ENCODE results near the gene PVALEF.

The PVALEF gene

DNA sequence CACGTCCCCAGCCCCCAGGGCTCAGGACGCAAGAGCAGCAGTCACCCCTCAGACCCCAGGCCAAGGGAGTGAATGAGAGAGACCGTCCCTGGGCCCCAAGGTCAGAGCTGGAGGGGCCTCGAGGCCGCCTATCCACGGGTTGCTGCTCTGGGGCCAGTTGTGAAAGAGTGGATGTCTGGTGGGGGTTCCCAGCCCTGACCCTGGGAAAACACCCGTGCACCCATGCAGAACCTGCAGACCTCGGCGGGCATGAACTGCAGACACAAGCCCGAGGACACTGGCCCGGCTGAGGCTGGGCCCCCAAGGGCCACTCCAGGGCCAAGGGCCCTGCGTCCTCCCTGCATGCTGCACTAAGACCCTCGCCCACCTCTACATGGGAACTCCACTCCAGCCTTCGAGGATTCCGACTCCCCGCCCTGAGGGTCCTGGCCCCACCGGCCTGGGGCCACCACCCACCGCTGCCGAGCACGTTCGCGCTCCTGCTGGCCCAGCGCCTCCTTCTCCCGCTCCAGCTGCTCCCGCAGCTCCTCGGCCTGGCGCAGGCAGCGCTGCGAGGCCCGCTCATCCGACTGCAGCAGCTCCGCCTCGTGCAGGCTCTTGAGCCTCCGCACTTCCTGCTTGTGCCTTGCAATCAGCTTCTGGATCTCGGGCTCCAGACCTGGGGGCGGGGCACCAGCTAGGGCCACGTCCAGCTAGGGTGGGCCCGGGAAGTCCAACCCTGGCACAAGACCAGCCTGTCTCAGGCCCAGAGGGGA, 28.3 kb downstream of the PVALEF start:
- no peak for TF ChIP-seq ARNT (IDR thresholded peaks at IDR 0.05)
- no peak for TF ChIP-seq FOXM1 (IDR thresholded peaks at IDR 0.05; ENCODE audit: borderline replicate concordance)
- no peak for TF ChIP-seq TARDBP (IDR thresholded peaks at IDR 0.05)
- TF ChIP-seq ELF4 (IDR thresholded peaks at IDR 0.05): no peak
- TF ChIP-seq FOXA1 (IDR thresholded peaks at IDR 0.05): no peak
- TF ChIP-seq FOXK2 (IDR thresholded peaks at IDR 0.05): no peak
- TF ChIP-seq LEF1 (IDR thresholded peaks at IDR 0.05; ENCODE audit: borderline replicate concordance): no peak
- TF ChIP-seq, protein P1, sequence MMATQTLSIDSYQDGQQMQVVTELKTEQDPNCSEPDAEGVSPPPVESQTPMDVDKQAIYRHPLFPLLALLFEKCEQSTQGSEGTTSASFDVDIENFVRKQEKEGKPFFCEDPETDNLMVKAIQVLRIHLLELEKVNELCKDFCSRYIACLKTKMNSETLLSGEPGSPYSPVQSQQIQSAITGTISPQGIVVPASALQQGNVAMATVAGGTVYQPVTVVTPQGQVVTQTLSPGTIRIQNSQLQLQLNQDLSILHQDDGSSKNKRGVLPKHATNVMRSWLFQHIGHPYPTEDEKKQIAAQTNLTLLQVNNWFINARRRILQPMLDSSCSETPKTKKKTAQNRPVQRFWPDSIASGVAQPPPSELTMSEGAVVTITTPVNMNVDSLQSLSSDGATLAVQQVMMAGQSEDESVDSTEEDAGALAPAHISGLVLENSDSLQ (IDR thresholded peaks at IDR 0.05): no peak
- TF ChIP-seq CTBP1 (IDR thresholded peaks at IDR 0.05; ENCODE audit: borderline replicate concordance): no peak
- TF ChIP-seq L3MBTL2 (conservative IDR thresholded peaks at IDR 0.05): no peak
- TF ChIP-seq SP1 (IDR thresholded peaks at IDR 0.05): no peak
- TF ChIP-seq BHLHE40 (IDR thresholded peaks at IDR 0.05; ENCODE audit: borderline replicate concordance): no peak
- no peak for DNase-seq (ENCODE audit: extremely low spot score)
- ChIA-PET POLR2A (no interaction called here), CTCF (interaction anchor here (1.5 kb wide), 1 partner anchor 51 kb away, joined by 4 read pairs; no protein-coding TSS in a partner anchor)

GRCh38 chr17:81194225-81194760, 29.0 kb downstream of the PVALEF start:
- ChIA-PET POLR2A (no interaction called here), CTCF (no interaction called here)
- TF ChIP-seq LEF1 (IDR thresholded peaks at IDR 0.05; ENCODE audit: borderline replicate concordance) (no peak), FOXM1 (IDR thresholded peaks at IDR 0.05; ENCODE audit: borderline replicate concordance) (no peak), L3MBTL2 (conservative IDR thresholded peaks at IDR 0.05) (no peak), SUZ12 (IDR thresholded peaks at IDR 0.05) (no peak), ELF4 (IDR thresholded peaks at IDR 0.05) (no peak), FOXA1 (IDR thresholded peaks at IDR 0.05) (no peak)
- no peak for DNase-seq (ENCODE audit: extremely low spot score)

GRCh38 chr17:81194941-81195901, 29.9 kb downstream of the PVALEF start:
- CTCF ChIA-PET: no interaction called here

DNA sequence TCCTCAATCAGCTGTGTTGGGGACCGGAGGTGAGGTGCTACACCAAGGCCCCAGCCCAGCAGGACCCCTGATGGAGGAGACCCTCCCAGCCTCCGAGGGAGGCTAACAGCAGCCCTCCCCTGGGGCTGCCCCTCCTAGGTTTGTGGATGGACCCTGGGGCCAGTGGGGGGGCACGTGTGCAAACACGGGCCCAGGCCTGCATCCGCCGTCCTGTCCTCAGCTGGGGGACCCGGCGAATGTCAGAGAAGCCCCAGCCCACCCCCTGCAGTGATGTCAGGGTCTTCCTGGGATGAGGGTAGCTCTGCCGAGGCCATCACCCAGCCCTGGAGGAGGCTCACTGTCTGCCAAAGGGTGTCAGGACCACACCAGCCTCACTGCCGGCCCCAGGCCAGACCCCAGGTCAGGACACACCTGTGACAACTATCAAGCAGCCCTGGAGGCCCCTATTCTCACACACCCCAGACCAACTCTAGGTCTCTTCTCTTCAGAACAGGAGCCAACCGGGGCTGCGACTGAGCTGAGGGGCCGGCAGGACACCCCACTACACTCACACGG, 30.7 kb downstream of the PVALEF start:
- DNase-seq (ENCODE audit: extremely low spot score): no peak
- no peak for TF ChIP-seq SP1 (IDR thresholded peaks at IDR 0.05)
- no peak for TF ChIP-seq FOXA1 (IDR thresholded peaks at IDR 0.05)
- no peak for TF ChIP-seq LEF1 (IDR thresholded peaks at IDR 0.05; ENCODE audit: borderline replicate concordance)
- TF ChIP-seq SUZ12 (IDR thresholded peaks at IDR 0.05): no peak
- TF ChIP-seq ARNT (IDR thresholded peaks at IDR 0.05): no peak
- TF ChIP-seq NFRKB (IDR thresholded peaks at IDR 0.05): no peak
- no peak for TF ChIP-seq FOXM1 (IDR thresholded peaks at IDR 0.05; ENCODE audit: borderline replicate concordance)
- TF ChIP-seq, protein P1 (IDR thresholded peaks at IDR 0.05): no peak
- ChIA-PET CTCF (no interaction called here), POLR2A (no interaction called here)

More at GRCh38 chr17:81194941-81195901, 29.9 kb downstream of the PVALEF start:
- DNase-seq (ENCODE audit: extremely low spot score): no peak
- POLR2A ChIA-PET: interaction anchor here (0.6 kb wide), 1 partner anchor 13 kb away, joined by 3 read pairs; no protein-coding TSS in a partner anchor
- TF ChIP-seq SP1 (IDR thresholded peaks at IDR 0.05) (no peak), HDGF (IDR thresholded peaks at IDR 0.05; ENCODE audit: borderline replicate concordance) (no peak), FOXM1 (IDR thresholded peaks at IDR 0.05; ENCODE audit: borderline replicate concordance) (no peak), BHLHE40 (IDR thresholded peaks at IDR 0.05; ENCODE audit: borderline replicate concordance) (no peak), LEF1 (IDR thresholded peaks at IDR 0.05; ENCODE audit: borderline replicate concordance) (no peak), TARDBP (IDR thresholded peaks at IDR 0.05) (no peak), FOXA1 (IDR thresholded peaks at IDR 0.05) (no peak), ELF4 (IDR thresholded peaks at IDR 0.05) (no peak), ZNF384 (IDR thresholded peaks at IDR 0.05) (no peak), FOXK2 (IDR thresholded peaks at IDR 0.05) (no peak), CTBP1 (IDR thresholded peaks at IDR 0.05; ENCODE audit: borderline replicate concordance) (no peak), ARNT (IDR thresholded peaks at IDR 0.05) (no peak), L3MBTL2 (conservative IDR thresholded peaks at IDR 0.05) (no peak)
- TF ChIP-seq, protein P1 (IDR thresholded peaks at IDR 0.05): no peak

- DNase-seq (ENCODE audit: extremely low spot score): no peak
- ChIA-PET CTCF (no interaction called here), POLR2A (no interaction called here)
- TF ChIP-seq FOXM1 (IDR thresholded peaks at IDR 0.05; ENCODE audit: borderline replicate concordance) (no peak), ELF4 (IDR thresholded peaks at IDR 0.05) (no peak), SUZ12 (IDR thresholded peaks at IDR 0.05) (no peak), NFRKB (IDR thresholded peaks at IDR 0.05) (no peak), L3MBTL2 (conservative IDR thresholded peaks at IDR 0.05) (no peak)
- TF ChIP-seq, protein P1 (IDR thresholded peaks at IDR 0.05): no peak
These were observed 31.4 kb downstream of the PVALEF start for GRCh38 chr17:81196505-81197408.

All from HEK293T (cell line).